Duodenal mucosa (tissue), 2 donors: ENCODE data around the gene SSR1.

Experiments used
- H3K27ac ChIP-seq: one replicate; pipeline ENCODE4 v1.7.0; 2013; ENCODE audit warnings: low read depth, low read length
- H3K27me3 ChIP-seq, 2 donors: one replicate each; pipeline ENCODE4 v1.7.0; 2013; ENCODE audit warnings: low read length in 2 of 2, control low read depth in 1 of 2; ENCODE audit not compliant: insufficient read depth in 2 of 2, control insufficient read depth in 1 of 2
- H3K36me3 ChIP-seq, 2 donors: one replicate each; pipeline ENCODE4 v1.7.0; 2013; ENCODE audit warnings: low read length in 2 of 2, control low read depth in 1 of 2; ENCODE audit not compliant: insufficient read depth in 2 of 2, control insufficient read depth in 1 of 2
- H3K4me1 ChIP-seq, 2 donors: one replicate each; pipeline ENCODE4 v1.7.0; 2013; ENCODE audit warnings: low read length in 2 of 2, control low read depth in 1 of 2; ENCODE audit not compliant: insufficient read depth in 2 of 2, control insufficient read depth in 1 of 2
- H3K4me3 ChIP-seq, 2 donors: one replicate each; pipeline ENCODE4 v1.7.0; 2013; ENCODE audit warnings: low read length in 2 of 2, low read depth in 1 of 2
- H3K9ac ChIP-seq, 2 donors: one replicate each; pipeline ENCODE4 v1.7.0; 2013; ENCODE audit warnings: low read length in 2 of 2, low read depth in 1 of 2
- H3K9me3 ChIP-seq, 2 donors: one replicate each; pipeline ENCODE4 v1.7.0; 2013; ENCODE audit warnings: low read length in 2 of 2, control low read depth in 1 of 2; ENCODE audit not compliant: control insufficient read depth in 1 of 2

The SSR1 gene

DNA sequence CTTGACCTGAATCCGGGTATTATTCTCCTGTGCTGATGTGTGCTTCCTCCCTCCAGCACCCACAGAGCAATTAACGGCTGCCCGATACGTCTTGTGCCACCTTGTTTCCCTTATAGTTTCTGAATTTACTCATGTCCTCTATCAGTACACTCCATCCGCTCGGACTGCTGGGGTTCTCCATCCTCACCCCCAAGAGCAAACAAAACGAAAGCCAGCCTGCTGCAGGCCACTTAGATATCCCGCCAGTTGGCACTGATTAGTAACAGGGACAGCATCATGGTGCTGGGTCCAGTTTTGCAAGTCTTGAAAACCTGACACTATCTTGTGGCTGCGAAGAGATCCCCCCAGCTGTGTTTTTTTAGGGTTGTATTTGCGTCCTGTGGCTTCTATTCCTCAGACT, 71.8 kb downstream of the SSR1 start:
- H3K4me3 ChIP-seq = no peak overlapping the region
- H3K27ac ChIP-seq = peak overlapping the region; percentile 30
- H3K27me3 ChIP-seq = no peaks in the 10 kb centered on the region
- peaks cover 12 to 44% of the 10 kb centered on the region in 2 donors for H3K36me3 ChIP-seq
- H3K4me1 ChIP-seq = peaks cover 38 to 42% of the 10 kb centered on the region in 2 donors
- no peaks in the 10 kb centered on the region for H3K9me3 ChIP-seq
- no peak overlapping the region for H3K9ac ChIP-seq

DNA sequence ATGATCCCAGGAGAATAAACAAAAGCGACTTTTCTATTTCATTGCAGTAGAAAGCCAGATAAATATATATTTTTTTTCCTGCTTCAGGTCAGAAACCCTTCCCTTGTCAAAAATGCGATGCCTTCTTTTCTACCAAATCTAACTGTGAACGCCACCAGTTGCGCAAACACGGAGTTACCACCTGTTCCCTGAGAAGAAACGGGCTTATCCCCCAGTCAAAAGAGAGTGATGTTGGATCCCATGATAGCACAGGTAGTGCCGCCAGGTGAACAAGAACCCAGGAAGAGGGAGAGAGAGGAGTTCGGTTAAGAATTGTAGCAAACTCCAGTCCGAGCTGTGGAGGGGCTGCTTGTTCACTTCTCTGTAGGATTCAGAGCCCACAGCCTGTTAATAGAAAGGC, 72.6 kb downstream of the SSR1 start:
- H3K9ac ChIP-seq = no peak overlapping the region
- no peak overlapping the region for H3K27ac ChIP-seq
- no peaks in the 10 kb centered on the region for H3K9me3 ChIP-seq
- no peak overlapping the region for H3K4me3 ChIP-seq
- peaks cover 47 to 50% of the 10 kb centered on the region in 2 donors for H3K4me1 ChIP-seq
- H3K36me3 ChIP-seq = peaks cover 7 to 44% of the 10 kb centered on the region in 2 donors
- H3K27me3 ChIP-seq = no peaks in the 10 kb centered on the region

DNA sequence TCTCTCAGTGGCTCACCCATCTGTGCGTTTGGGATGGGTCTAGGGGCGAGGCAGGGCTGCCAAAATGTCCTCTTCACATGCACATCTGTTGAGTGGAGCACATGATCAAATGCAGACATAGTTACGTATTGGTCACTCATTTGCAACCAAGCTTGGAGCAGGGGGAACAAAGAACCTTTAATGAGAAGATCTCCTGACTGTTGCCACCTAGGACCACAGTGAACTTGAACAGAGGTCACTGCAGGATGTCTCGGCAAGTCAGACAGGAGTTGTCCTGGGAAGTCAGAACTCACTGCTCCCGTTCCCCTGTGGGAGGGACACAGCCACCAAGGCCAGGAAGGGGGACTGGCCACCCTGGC, 73.4 kb downstream of the SSR1 start:
- Histone ChIP-seq H3K36me3 (peaks cover 12 to 47% of the 10 kb centered on the region in 2 donors), H3K27ac (peak overlapping the region; percentile 26), H3K4me3 (no peak overlapping the region), H3K4me1 (peaks cover 47 to 58% of the 10 kb centered on the region in 2 donors), H3K9me3 (no peaks in the 10 kb centered on the region), H3K27me3 (no peaks in the 10 kb centered on the region), H3K9ac (peak overlapping the region in 1 of 2 donors; percentile 1)

DNA sequence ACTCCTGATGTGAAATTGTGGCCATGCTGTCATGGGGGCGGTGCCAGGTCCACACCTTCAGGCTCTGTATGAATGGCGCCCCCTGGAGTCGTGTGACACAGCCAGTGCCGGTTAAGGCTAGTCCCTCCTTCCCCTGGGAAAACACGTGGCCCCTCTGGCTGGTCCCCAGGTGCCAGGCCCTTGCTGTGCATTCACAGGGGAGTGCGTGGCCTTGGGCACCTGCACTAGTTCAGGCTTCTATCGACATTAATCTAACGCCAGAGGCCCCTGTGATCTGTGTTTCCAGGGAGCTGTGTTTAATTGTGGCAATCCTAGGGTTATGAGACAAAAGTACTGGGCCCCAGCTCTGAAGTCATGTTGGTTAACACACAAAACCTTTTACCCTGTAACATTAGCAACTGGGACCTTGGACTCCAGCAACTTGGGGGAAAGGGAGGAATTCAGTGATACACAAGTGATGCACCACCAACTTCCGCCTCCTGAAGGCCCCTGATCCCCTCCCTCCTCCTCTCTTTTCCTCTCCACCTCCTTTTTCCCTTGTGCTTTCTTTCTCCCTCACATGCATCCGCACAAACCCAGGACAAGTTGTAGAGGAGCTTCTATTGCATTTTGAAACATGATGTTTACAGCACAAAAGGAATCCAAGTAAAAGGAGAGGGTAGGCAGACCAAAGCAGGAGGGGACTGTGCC, 74.0 kb downstream of the SSR1 start:
- H3K27ac ChIP-seq = peak overlapping the region; percentile 26
- peaks cover 12 to 50% of the 10 kb centered on the region in 2 donors for H3K36me3 ChIP-seq
- H3K27me3 ChIP-seq = no peaks in the 10 kb centered on the region
- H3K4me1 ChIP-seq = peaks cover 47 to 60% of the 10 kb centered on the region in 2 donors
- no peaks in the 10 kb centered on the region for H3K9me3 ChIP-seq
- H3K9ac ChIP-seq = peak overlapping the region; percentile 1 to 32
- H3K4me3 ChIP-seq = no peak overlapping the region

DNA sequence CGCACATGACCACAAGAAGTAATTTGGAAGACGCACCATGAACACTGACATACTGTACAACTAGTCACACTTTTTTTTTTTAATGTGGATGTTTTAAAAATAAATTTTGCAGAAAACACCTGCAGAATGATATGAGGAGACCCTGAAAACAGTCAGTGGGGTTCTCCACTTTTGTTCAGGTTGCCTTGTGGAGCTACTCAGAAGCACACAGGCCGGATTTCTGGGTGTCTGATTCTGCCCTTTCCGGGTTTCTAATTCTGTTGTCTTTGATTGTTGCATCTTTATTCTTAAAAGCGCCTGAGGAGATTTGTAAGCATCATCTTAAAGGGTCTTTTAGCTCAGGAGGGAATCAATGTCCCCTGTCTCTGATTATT, 74.5 kb downstream of the SSR1 start:
- Histone ChIP-seq H3K9ac (peak overlapping the region in 1 of 2 donors; percentile 32), H3K27ac (no peak overlapping the region), H3K9me3 (no peaks in the 10 kb centered on the region), H3K36me3 (peaks cover 16 to 55% of the 10 kb centered on the region in 2 donors), H3K27me3 (no peaks in the 10 kb centered on the region), H3K4me3 (no peak overlapping the region), H3K4me1 (peaks cover 51 to 64% of the 10 kb centered on the region in 2 donors)

DNA sequence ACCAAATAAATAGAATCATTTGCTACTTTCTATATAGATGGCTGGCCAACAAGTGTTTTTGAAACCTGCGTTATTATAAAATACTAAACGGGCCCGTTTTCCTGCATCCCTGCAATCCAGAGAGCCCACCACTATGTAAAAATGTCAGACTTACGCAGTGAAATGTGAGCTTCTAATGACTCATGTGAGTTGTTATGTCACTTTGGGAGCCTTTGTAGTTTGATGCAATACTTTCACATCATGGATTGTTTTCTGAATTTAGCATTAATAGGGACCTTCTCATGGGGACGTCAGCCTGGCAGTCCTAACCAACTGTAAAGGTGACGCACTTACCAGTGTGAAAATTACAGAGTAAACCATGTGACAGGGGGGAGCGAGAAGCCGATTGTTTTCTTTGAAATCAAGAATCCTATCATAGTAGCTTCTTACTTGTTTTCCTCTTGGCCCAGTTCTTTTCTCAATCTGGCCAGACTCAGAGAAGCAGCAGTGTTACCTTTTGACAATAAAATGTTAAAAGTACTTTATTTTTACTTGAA, 75.3 kb downstream of the SSR1 start:
- peaks cover 43 to 58% of the 10 kb centered on the region in 2 donors for H3K4me1 ChIP-seq
- H3K9ac ChIP-seq = no peak overlapping the region
- H3K4me3 ChIP-seq = no peak overlapping the region
- no peaks in the 10 kb centered on the region for H3K27me3 ChIP-seq
- no peaks in the 10 kb centered on the region for H3K9me3 ChIP-seq
- no peak overlapping the region for H3K27ac ChIP-seq
- peaks cover 17 to 56% of the 10 kb centered on the region in 2 donors for H3K36me3 ChIP-seq

DNA sequence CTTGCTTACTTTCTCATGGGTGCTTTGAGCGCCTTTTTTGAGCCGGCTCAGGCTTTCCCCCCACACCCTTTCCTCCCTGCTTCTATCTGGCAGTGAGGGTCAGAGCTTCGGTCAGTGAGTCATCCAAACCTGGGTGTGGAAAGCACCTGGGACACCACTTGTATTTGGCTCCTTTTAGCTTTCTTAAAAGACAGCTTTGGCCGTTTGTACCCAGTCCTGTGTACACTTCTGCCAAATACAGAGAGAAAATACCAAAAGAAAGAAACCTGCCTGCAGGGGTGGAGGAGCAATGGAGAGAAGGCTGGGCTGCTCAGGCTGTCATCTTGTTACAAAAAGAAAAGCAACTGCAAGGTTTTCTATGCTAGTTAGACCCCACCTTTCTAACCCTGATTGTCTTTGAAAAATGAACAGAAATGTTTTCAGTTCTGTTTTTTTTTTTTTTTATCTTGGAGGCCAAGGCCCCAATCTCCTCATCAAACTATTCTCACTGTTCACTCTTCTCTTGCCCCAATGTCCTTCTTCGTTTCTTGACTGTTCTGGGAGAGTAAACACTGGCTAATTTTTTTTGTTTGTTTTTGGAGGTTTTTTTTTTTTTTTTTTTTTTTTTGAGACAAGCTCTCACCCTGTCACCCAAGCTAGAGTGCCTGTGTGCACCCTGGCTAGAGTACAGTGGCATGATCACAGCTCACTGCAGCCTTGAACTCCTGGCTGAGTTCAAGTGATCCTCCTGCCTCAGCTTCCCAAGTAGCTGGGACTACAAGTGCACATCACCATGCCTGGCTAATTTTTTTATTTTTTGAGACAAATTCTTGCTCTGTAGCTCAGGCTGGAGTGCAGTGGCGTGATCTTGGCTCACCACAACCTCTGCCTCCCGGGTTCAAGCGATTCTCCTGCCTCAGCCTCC, 76.4 kb downstream of the SSR1 start:
- Histone ChIP-seq H3K27me3 (no peaks in the 10 kb centered on the region), H3K9ac (peak overlapping the region in 1 of 2 donors; percentile 8), H3K4me1 (peaks cover 37 to 47% of the 10 kb centered on the region in 2 donors), H3K4me3 (no peak overlapping the region), H3K9me3 (no peaks in the 10 kb centered on the region), H3K27ac (no peak overlapping the region), H3K36me3 (peaks cover 26 to 65% of the 10 kb centered on the region in 2 donors)

DNA sequence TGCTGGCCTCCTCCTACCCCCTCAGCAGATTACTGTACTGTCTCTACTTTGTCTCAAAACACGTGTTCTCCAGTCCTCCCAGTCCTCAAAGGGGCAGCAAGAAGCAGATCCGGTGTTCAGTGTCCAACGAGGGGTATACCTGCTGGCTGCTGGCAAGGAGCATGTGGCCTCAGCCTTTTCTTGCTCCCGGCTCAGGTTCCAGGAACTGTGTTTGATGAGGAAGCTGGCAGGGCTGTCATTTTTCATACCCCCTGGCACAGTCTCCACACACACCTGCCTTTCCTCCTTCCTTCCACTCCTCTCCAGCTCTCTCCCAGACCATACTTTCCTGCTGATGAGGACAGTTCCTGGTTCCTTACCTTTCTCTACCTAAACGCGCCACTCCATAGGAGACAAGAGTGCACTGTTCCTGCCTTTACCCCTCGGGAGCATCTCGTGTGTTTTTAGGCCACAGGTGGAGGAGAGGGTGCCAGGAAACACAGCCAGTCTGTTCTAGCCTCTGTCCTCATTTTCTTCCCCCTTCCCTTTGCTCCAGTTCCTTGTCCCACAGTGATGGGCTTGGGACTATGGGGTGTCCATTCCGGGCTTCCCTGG, 77.2 kb downstream of the SSR1 start:
- peaks cover 31 to 39% of the 10 kb centered on the region in 2 donors for H3K4me1 ChIP-seq
- no peak overlapping the region for H3K4me3 ChIP-seq
- peaks cover 25 to 66% of the 10 kb centered on the region in 2 donors for H3K36me3 ChIP-seq
- H3K9me3 ChIP-seq = no peaks in the 10 kb centered on the region
- no peak overlapping the region for H3K27ac ChIP-seq
- H3K27me3 ChIP-seq = no peaks in the 10 kb centered on the region
- peak overlapping the region; percentile 8 to 21 for H3K9ac ChIP-seq

DNA sequence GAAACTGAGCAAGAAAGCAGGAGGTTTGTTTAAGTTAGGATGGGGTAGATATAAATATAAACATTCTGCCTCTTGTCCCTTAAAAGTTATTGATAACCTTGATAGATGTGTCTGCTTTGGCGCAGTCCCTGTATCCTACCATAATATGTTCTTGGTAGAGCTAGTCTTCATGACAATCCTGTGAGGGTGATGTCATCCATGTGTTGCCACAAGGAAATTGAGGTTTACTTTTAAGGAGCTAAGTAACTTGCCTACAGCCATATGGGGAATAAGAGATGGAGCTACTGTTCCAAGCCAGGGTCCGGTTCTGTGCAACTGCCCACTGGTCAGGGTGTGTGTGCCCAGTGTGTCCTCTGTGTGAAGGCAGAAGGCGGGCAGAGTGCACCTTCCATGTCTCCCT, 78.5 kb downstream of the SSR1 start:
- Histone ChIP-seq H3K9ac (no peak overlapping the region), H3K36me3 (peaks cover 31 to 69% of the 10 kb centered on the region in 2 donors), H3K27me3 (no peaks in the 10 kb centered on the region), H3K27ac (no peak overlapping the region), H3K9me3 (no peaks in the 10 kb centered on the region), H3K4me3 (no peak overlapping the region), H3K4me1 (peaks cover 30 to 34% of the 10 kb centered on the region in 2 donors)

DNA sequence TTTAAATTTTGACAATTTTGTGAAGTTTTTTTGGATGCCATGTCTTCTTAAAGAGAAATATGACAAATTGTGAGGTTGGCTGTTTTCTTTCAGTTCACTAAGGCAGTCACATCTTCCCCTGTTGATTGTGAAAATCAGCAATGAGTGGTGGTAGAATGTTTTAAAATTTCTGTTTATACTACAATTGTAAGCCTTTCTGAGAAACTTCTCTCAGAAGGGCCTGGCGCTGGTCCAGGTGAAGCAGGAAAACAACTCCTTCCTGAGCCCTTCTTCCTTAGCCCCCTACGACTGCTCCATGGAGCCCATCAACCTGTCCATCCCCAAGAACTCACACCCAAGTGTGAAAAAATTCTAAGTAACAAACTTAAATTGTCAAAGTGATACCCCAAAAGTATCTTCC, 80.6 kb downstream of the SSR1 start:
- H3K36me3 ChIP-seq = peaks cover 35 to 81% of the 10 kb centered on the region in 2 donors
- H3K9me3 ChIP-seq = no peaks in the 10 kb centered on the region
- H3K27ac ChIP-seq = no peak overlapping the region

More for the DNA sequence above, 80.6 kb downstream of the SSR1 start:
- H3K4me1 ChIP-seq = peaks cover 22 to 27% of the 10 kb centered on the region in 2 donors
- H3K4me3 ChIP-seq = no peak overlapping the region
- no peaks in the 10 kb centered on the region for H3K27me3 ChIP-seq
- H3K9ac ChIP-seq = no peak overlapping the region
